HG03280 (cell line): ENCODE measurements around the gene METTL16.
"Not testable (repeated sequence)": the region's sequence is repeated elsewhere in the genome, so short reads cannot be mapped to it uniquely, and the experiment has no call there.

Experiments
- ATAC-seq: cut with Tn5 transposase; IDR thresholded peaks from one replicate; pipeline ENCODE4 v1.9.1; 2021; ENCODE audit warnings: mild to moderate bottlenecking, moderate library complexity; ENCODE audit not compliant: unreplicated experiment

Gene METTL16

GRCh38 chr17:2507015-2507414, 4.7 kb downstream of the METTL16 start:
- ATAC-seq: not testable (repeated sequence)

GRCh38 chr17:2503627-2504026, 8.1 kb downstream of the METTL16 start:
- no peak for ATAC-seq

- ATAC-seq: no peak
Observed at GRCh38 chr17:2502871-2503580, 8.7 kb downstream of the METTL16 start.

- ATAC-seq: no peak
Observed at GRCh38 chr17:2500446-2500845, 11.2 kb downstream of the METTL16 start.

GRCh38 chr17:2489286-2489685, 22.4 kb downstream of the METTL16 start:
- not testable (repeated sequence) for ATAC-seq

- no peak for ATAC-seq
Observed at GRCh38 chr17:2487306-2487705, 24.4 kb downstream of the METTL16 start.

- ATAC-seq: not testable (repeated sequence)
Observed at GRCh38 chr17:2486709-2487108, 25.0 kb downstream of the METTL16 start.

GRCh38 chr17:2485970-2486369, 25.7 kb downstream of the METTL16 start:
- ATAC-seq: no peak

GRCh38 chr17:2485543-2485942, 26.1 kb downstream of the METTL16 start:
- no peak for ATAC-seq

GRCh38 chr17:2484876-2485275, 26.8 kb downstream of the METTL16 start:
- no peak for ATAC-seq

- no peak for ATAC-seq
Observed at GRCh38 chr17:2483084-2483483, 28.6 kb downstream of the METTL16 start.

GRCh38 chr17:2482218-2482617, 29.5 kb downstream of the METTL16 start:
- ATAC-seq: no peak

GRCh38 chr17:2481760-2482159, 29.9 kb downstream of the METTL16 start:
- no peak for ATAC-seq

- no peak for ATAC-seq
Observed at GRCh38 chr17:2478458-2478857, 33.2 kb downstream of the METTL16 start.

- no peak for ATAC-seq
Observed at GRCh38 chr17:2475056-2475455, 36.6 kb downstream of the METTL16 start.

- no peak for ATAC-seq
Observed at GRCh38 chr17:2474371-2474770, 37.3 kb downstream of the METTL16 start.

- no peak for ATAC-seq
Observed at GRCh38 chr17:2468270-2468669, 43.4 kb downstream of the METTL16 start.

GRCh38 chr17:2466931-2467330, 44.8 kb downstream of the METTL16 start:
- ATAC-seq: no peak

- no peak for ATAC-seq
Observed at GRCh38 chr17:2462481-2462880, 49.2 kb downstream of the METTL16 start.

- ATAC-seq: no peak
Observed at GRCh38 chr17:2459917-2460271, 51.8 kb downstream of the METTL16 start.

- ATAC-seq: no peak
Observed at GRCh38 chr17:2457913-2458312, 53.8 kb downstream of the METTL16 start.

GRCh38 chr17:2456475-2456874, 55.2 kb downstream of the METTL16 start:
- no peak for ATAC-seq

GRCh38 chr17:2455956-2456355, 55.7 kb downstream of the METTL16 start:
- ATAC-seq: no peak
